Lung (tissue), 12 donors: ENCODE results near the gene BARD1. TPM values are rescaled to one million over a fixed set of nuclear protein-coding genes. Genes with fewer than 3 reads are reported as not detected.
"Not testable (repeated sequence)": the region's sequence is repeated elsewhere in the genome, so short reads cannot be mapped to it uniquely, and the experiment has no call there.

Experiments
- ATAC-seq: fragments of 200-7000 bp; cut with Tn5 transposase; one replicate; pipeline ENCODE4 v1.9.1; 2020; ENCODE audit warnings: moderate number of reproducible peaks; ENCODE audit not compliant: insufficient read depth, low FRiP score
- DNase-seq, 3 donors: peaks; one replicate each; pipeline ENCODE4 v3.0.0-alpha.2; 2013 to 2017
- H3K27ac ChIP-seq, 2 donors: one replicate each; pipeline ENCODE4 v1.5.1; 2013; ENCODE audit warnings: mild to moderate bottlenecking in 2 of 2, moderate library complexity in 2 of 2, control low read depth in 1 of 2, inconsistent platforms in 1 of 2, low read depth in 1 of 2, low read length in 1 of 2
- H3K27me3 ChIP-seq, 3 donors: one replicate each; pipeline ENCODE4 v1.5.1; 2013; ENCODE audit warnings: low read length in 2 of 3; ENCODE audit not compliant: control insufficient read depth in 3 of 3, insufficient read depth in 3 of 3
- H3K36me3 ChIP-seq, 4 donors: one replicate each; pipeline ENCODE4 v1.5.1; 2013; ENCODE audit warnings: low read length in 4 of 4, mild to moderate bottlenecking in 1 of 4, moderate library complexity in 1 of 4; ENCODE audit not compliant: control insufficient read depth in 4 of 4, insufficient read depth in 4 of 4
- H3K4me1 ChIP-seq, 5 donors: one replicate each; pipeline ENCODE4 v1.5.1; 2013; ENCODE audit warnings: low read length in 5 of 5, mild to moderate bottlenecking in 2 of 5, moderate library complexity in 1 of 5; ENCODE audit not compliant: control insufficient read depth in 5 of 5, insufficient read depth in 5 of 5
- H3K4me3 ChIP-seq: one replicate; pipeline ENCODE4 v1.5.1; 2013; ENCODE audit warnings: mild to moderate bottlenecking, control low read depth, moderate library complexity
- H3K9ac ChIP-seq, 2 donors: one replicate each; pipeline ENCODE4 v1.5.1; 2013; ENCODE audit warnings: low read length in 2 of 2, control low read depth in 1 of 2; ENCODE audit not compliant: insufficient read depth in 1 of 2
- H3K9me3 ChIP-seq, 4 donors: one replicate each; pipeline ENCODE4 v1.5.1; 2013; ENCODE audit warnings: low read length in 3 of 4, mild to moderate bottlenecking in 1 of 4, moderate library complexity in 1 of 4; ENCODE audit not compliant: control insufficient read depth in 4 of 4, insufficient read depth in 3 of 4
- WGBS, 2 donors: extraction: QIAGEN DNeasy Blood & Tissue Kit; methylation state at CpG; one replicate each; pipeline ENCODE4 v1.1.7; 2013; 5-methylcytosine and 5-hydroxymethylcytosine counted together
- polyA plus RNA-seq, 2 donors: library from polyadenylated mRNA; stranded (reverse); fragments of 200-250 nt; gene quantifications; one replicate each; pipeline ENCODE4 v1.2.1, GENCODE V29; 2013
- total RNA-seq, 2 donors: library from RNA; depleted of rRNA in 1 of 2; stranded (reverse); fragments of >200 nt in 1 of 2; gene quantifications; one replicate each; pipeline ENCODE4 v1.2.1, GENCODE V29; 2014 to 2021
- TF ChIP-seq, protein P1 (sequence below): IDR thresholded peaks from 2 replicates; pipeline ENCODE4 v1.5.1; 2012; ENCODE audit warnings: mild to moderate bottlenecking; ENCODE audit errors: control extremely low read depth, extremely low read depth
- donor health status: control.
- donor health status: control.
- donor health status: Bipolar disorder and iron deficiency.
- donor health status: healthy.
- donor health status: DM: yes; HTN: yes; CAD: no.

Gene BARD1
- total and polyA plus RNA-seq, 4 donors = 1.9 to 33.7 (median 8.2) TPM

DNA sequence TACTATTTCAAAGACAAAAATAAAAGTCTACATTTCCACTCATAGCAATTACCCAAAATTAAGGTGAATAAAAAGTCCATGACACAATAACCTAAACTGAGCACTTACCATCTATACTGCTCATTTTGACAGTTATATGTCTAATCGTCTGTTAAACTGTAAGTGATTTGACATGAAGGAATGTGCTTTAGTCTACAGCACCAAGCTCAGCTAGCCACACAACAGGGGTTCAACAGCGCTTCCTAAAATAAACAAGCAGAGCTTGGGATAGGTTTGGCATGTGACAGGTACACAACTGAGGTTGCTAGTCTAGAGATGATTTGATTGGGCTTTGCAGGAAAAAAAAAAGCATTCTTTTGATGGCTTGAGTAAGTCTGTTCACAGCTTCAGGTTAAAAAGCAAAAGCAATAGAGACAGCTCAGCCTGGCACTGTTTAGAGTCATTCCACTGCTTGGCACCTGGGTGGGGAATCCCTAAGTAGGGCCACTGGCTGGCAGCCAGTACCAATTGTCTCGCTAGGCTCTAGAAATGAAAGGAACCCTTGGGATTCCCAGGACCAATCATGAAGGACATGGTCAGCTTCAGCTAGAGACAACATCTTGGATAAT lies 78.6 kb downstream of the BARD1 start:
- no peaks in the 10 kb centered on the region for H3K27me3 ChIP-seq
- DNase-seq (no peak), ATAC-seq (no peak)
- no peak overlapping the region for H3K27ac ChIP-seq
- 64 to 88% methylated on average over 3 of the region's 3 CpGs for WGBS, 2 donors
- peaks cover 0 to 4% (median 3%) of the 10 kb centered on the region in 4 donors for H3K36me3 ChIP-seq
- no peak overlapping the region for H3K4me3 ChIP-seq
- TF ChIP-seq, protein P1, sequence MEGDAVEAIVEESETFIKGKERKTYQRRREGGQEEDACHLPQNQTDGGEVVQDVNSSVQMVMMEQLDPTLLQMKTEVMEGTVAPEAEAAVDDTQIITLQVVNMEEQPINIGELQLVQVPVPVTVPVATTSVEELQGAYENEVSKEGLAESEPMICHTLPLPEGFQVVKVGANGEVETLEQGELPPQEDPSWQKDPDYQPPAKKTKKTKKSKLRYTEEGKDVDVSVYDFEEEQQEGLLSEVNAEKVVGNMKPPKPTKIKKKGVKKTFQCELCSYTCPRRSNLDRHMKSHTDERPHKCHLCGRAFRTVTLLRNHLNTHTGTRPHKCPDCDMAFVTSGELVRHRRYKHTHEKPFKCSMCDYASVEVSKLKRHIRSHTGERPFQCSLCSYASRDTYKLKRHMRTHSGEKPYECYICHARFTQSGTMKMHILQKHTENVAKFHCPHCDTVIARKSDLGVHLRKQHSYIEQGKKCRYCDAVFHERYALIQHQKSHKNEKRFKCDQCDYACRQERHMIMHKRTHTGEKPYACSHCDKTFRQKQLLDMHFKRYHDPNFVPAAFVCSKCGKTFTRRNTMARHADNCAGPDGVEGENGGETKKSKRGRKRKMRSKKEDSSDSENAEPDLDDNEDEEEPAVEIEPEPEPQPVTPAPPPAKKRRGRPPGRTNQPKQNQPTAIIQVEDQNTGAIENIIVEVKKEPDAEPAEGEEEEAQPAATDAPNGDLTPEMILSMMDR = no peak
- no peaks in the 10 kb centered on the region for H3K9me3 ChIP-seq
- H3K9ac ChIP-seq = no peak overlapping the region
- peaks cover 0 to 6% (median 0%) of the 10 kb centered on the region in 5 donors for H3K4me1 ChIP-seq

DNA sequence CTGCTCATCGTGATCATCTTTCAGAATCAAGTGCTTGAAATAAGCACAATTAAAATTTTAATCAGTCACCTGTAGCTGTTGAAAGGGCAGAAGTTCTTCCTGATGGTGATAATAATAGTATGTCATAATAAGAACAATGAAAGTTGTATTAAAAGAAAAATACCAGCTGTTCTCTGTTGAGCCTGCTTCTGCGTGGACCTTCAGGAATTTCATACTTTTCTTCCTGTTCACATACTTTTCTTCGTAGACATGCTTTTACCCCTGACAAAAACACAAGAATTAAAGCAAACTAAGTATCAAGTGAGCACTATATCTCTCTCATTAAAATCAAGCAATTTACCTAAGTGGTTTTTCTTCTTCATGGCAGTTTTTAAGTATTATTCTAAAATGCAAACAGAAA lies 79.2 kb downstream of the BARD1 start:
- Histone ChIP-seq H3K9me3 (no peaks in the 10 kb centered on the region), H3K4me1 (peaks cover 0 to under 1% (median 0%) of the 10 kb centered on the region in 5 donors), H3K4me3 (no peak overlapping the region), H3K27me3 (no peaks in the 10 kb centered on the region), H3K36me3 (peaks cover 0 to 5% (median 3%) of the 10 kb centered on the region in 4 donors), H3K27ac (no peak overlapping the region), H3K9ac (no peak overlapping the region)
- TF ChIP-seq, protein P1 = no peak
- no peak for DNase-seq
- ATAC-seq = no peak
- 77 to 91% methylated on average over 3 of the region's 3 CpGs for whole genome bisulfite sequencing, 2 donors

DNA sequence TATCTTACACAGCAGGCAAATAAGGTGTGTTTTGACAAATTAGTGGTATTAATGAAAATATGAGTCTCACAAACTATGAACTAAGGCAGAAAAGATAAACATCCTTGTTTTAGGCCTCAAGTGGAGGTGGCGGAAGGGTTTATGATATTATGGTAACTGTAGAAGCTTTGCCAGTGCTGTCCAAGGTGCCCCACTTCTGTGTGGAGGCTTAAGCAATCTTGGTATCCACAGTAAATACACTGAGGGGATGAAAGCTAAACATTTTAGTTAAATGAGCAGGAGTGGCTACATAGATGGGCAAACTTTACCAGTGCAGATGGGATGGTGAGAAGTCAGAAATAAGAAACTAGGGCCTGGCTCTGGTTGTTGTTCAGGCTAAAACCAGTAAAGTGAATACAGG lies 84.7 kb downstream of the BARD1 start:
- H3K27me3 ChIP-seq = no peaks in the 10 kb centered on the region
- 97 to 100% methylated on average over 1 of the region's 1 CpG for WGBS, 2 donors
- H3K27ac ChIP-seq = no peak overlapping the region
- H3K4me3 ChIP-seq = no peak overlapping the region
- ATAC-seq = no peak
- H3K9ac ChIP-seq = no peak overlapping the region
- H3K9me3 ChIP-seq = peaks cover 0 to 5% (median 0%) of the 10 kb centered on the region in 4 donors
- H3K36me3 ChIP-seq = peaks cover 0 to 9% (median 3%) of the 10 kb centered on the region in 4 donors
- DNase-seq = no peak
- TF ChIP-seq, protein P1 = no peak
- no peaks in the 10 kb centered on the region for H3K4me1 ChIP-seq

DNA sequence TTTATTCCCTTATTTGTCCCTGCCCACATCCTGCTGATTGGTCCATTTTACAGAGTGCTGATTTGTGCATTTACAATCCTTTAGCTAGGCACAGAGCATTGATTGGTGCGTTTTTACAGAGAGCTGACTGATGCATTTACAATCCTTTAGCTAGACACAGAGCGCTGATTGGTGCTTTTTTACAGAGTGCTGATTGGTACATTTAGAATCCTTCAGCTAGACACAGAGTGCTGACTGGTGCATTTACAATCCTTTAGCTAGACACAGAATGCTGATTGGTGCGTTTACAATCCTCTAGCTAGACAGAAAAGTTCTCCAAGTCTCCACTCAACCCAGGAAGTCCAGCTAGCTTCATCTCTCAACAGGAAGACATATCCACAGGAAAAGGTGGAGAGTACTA lies 91.6 kb downstream of the BARD1 start:
- H3K4me1 ChIP-seq, H3K9me3 ChIP-seq, ATAC-seq, DNase-seq, H3K4me3 ChIP-seq, H3K36me3 ChIP-seq, H3K27ac ChIP-seq, H3K27me3 ChIP-seq, H3K9ac ChIP-seq: not testable (repeated sequence)
- 98 to 99% methylated on average over 3 of the region's 3 CpGs for WGBS, 2 donors
